GM12875 (cell line): ENCODE data around the gene CTNNA3.
"Not testable (repeated sequence)": the region's sequence is repeated elsewhere in the genome, so short reads cannot be mapped to it uniquely, and the experiment has no call there.

Experiments
- H3K4me3 ChIP-seq: one replicate; pipeline ENCODE4 v1.5.1; 2011; ENCODE audit warnings: low read depth, low read length, control low read depth
- CTCF ChIP-seq: IDR thresholded peaks from 2 replicates; pipeline ENCODE4 v1.5.1; 2011; ENCODE audit warnings: low read depth, mild to moderate bottlenecking, control low read depth, inconsistent platforms, low read length, moderate library complexity, borderline replicate concordance; ENCODE audit not compliant: insufficient read depth

CTNNA3 gene

GRCh38 chr10:66349076-66349475, 1346.9 kb downstream of the CTNNA3 start:
- no peak overlapping the region for H3K4me3 ChIP-seq
- no peak for TF ChIP-seq CTCF

GRCh38 chr10:66337211-66337610, 1358.8 kb downstream of the CTNNA3 start:
- TF ChIP-seq CTCF: no peak
- H3K4me3 ChIP-seq: no peak overlapping the region

GRCh38 chr10:66336791-66337190, 1359.2 kb downstream of the CTNNA3 start:
- no peak overlapping the region for H3K4me3 ChIP-seq
- TF ChIP-seq CTCF: no peak

- H3K4me3 ChIP-seq: not testable (repeated sequence)
Observed at GRCh38 chr10:66335753-66336152, 1360.2 kb downstream of the CTNNA3 start.

- no peak for TF ChIP-seq CTCF
- no peak overlapping the region for H3K4me3 ChIP-seq
Observed at GRCh38 chr10:66329147-66329546, 1366.8 kb downstream of the CTNNA3 start.

GRCh38 chr10:66326876-66327275, 1369.1 kb downstream of the CTNNA3 start:
- no peak for TF ChIP-seq CTCF
- H3K4me3 ChIP-seq: no peak overlapping the region

GRCh38 chr10:66322777-66323176, 1373.2 kb downstream of the CTNNA3 start:
- no peak overlapping the region for H3K4me3 ChIP-seq
- TF ChIP-seq CTCF: no peak
